Esophagus squamous epithelium (tissue), 5 donors: ENCODE measurements around the gene PEX7. TPM values are rescaled to one million over a fixed set of nuclear protein-coding genes. Genes with fewer than 3 reads are reported as not detected.
"Not testable (repeated sequence)": the region's sequence is repeated elsewhere in the genome, so short reads cannot be mapped to it uniquely, and the experiment has no call there.

Experiments used
- DNase-seq: peaks from one replicate; lab custom pipeline; 2025; lab: John Stamatoyannopoulos, UW
- H3K27ac ChIP-seq, 4 donors: fragments of 200-600 bp; sonication (generic); one replicate each; pipeline ENCODE4 v1.5.1; 2016 to 2019; ENCODE audit warnings: mild to moderate bottlenecking in 1 of 4
- H3K27me3 ChIP-seq, 4 donors: fragments of 200-600 bp; sonication (generic); 1 replicate in 3 of 4; 2 replicates in 1 of 4; pipeline versions ENCODE4 v1.5.1 to v1.6.0; 2017 to 2021; ENCODE audit warnings: antibody characterized with exemption in 1 of 4
- H3K36me3 ChIP-seq, 3 donors: fragments of 200-600 bp; sonication (generic); one replicate each; pipeline ENCODE4 v1.5.1; 2016 to 2019
- H3K4me1 ChIP-seq, 3 donors: fragments of 200-600 bp; sonication (generic); one replicate each; pipeline ENCODE4 v1.5.1; 2017 to 2019
- H3K4me3 ChIP-seq, 4 donors: fragments of 200-600 bp; sonication (generic); 1 replicate in 3 of 4; 2 replicates in 1 of 4; pipeline ENCODE4 v1.5.1; 2016 to 2019; ENCODE audit warnings: mild to moderate bottlenecking in 2 of 4, moderate library complexity in 1 of 4
- H3K9me3 ChIP-seq, 3 donors: fragments of 200-600 bp; sonication (generic); one replicate each; pipeline ENCODE4 v1.5.1; 2016 to 2019
- POLR2A ChIP-seq, 4 donors: fragments of 450-650 bp; IDR thresholded peaks; one replicate each; pipeline ENCODE4 v1.6.1; 2017; ENCODE audit warnings: antibody characterized with exemption in 4 of 4, mild to moderate bottlenecking in 4 of 4, moderate library complexity in 3 of 4
- WGBS, 2 donors: methylation state at CpG; one replicate each; pipeline ENCODE4 v1.1.5; 2018; 5-methylcytosine and 5-hydroxymethylcytosine counted together
- intact Hi-C: fragments of 100-400 bp; cut with DNase I; formaldehyde crosslinking; loops from one replicate; pipeline ENCODE4 v1.15.0; 2022
- total RNA-seq, 4 donors: library from RNA; depleted of rRNA; stranded (reverse); fragments of >200 nt; gene quantifications; one replicate each; pipeline ENCODE4 v1.1.0, GENCODE V29; 2016
- TF ChIP-seq, protein P1 (sequence below), 6 experiments: fragments of 450-650 bp in 4 of 6; fragments of 200-600 bp in 2 of 6; sonication (generic) in 2 of 6; IDR thresholded peaks; one replicate each; pipeline ENCODE4 v1.5.1; 2016 to 2019; ENCODE audit warnings: antibody characterized with exemption in 6 of 6, mild to moderate bottlenecking in 4 of 6, moderate library complexity in 4 of 6
- donor health status: DM: yes; HTN: yes; CAD: no.

PEX7 gene
- total RNA-seq, 4 donors from 2014 or later: 5.4 to 14.2 (median 11.8) TPM

DNA sequence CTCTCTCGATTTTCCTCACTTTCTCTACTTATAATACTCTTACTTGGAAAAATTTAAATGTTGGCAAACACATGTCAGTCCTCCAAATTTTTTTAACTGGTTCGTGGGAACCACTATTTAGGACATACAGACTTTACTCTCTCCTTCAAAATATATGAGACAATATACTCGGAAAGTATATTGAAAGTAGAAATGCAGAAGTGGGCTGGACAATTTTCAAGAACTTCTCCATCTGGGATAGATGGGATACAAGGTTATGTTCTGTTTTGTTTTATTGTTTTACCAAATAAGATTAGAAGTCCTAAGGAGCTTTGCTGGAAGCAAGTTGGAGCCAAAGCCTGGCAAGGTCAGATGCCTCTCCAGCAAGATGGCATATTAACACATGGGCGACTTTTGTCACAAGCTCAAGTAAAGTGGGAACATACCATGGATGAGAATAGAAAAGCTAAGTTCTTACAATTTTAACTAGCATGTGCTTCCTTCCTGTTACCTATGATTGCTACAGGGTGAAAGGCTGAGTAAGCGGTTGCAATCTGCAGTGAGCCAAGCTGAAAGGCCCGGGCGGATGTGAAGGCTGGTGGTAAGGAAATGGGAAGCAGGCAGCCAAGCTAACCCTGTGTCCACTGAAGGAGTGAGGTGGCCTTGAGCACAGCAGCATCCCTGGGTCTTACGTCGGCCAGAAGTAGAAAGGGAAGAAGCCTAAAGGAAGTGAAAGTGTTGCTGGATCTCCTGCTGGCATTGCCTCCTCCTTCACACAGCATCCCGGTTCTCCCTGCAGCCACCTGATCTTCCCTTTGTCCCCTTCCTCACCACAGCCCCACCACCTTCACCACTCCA, 37.3 kb upstream of the PEX7 start:
- H3K27ac ChIP-seq: peak overlapping the region; percentile 64 to 79 (median 74)
- no peak for DNase-seq
- peaks cover 36 to 99% (median 68%) of the 10 kb centered on the region in 3 donors for H3K4me1 ChIP-seq
- intact Hi-C loops: no loop called here
- no peak for TF ChIP-seq POLR2A (IDR thresholded peaks at IDR 0.05)
- TF ChIP-seq, protein P1, sequence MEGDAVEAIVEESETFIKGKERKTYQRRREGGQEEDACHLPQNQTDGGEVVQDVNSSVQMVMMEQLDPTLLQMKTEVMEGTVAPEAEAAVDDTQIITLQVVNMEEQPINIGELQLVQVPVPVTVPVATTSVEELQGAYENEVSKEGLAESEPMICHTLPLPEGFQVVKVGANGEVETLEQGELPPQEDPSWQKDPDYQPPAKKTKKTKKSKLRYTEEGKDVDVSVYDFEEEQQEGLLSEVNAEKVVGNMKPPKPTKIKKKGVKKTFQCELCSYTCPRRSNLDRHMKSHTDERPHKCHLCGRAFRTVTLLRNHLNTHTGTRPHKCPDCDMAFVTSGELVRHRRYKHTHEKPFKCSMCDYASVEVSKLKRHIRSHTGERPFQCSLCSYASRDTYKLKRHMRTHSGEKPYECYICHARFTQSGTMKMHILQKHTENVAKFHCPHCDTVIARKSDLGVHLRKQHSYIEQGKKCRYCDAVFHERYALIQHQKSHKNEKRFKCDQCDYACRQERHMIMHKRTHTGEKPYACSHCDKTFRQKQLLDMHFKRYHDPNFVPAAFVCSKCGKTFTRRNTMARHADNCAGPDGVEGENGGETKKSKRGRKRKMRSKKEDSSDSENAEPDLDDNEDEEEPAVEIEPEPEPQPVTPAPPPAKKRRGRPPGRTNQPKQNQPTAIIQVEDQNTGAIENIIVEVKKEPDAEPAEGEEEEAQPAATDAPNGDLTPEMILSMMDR (IDR thresholded peaks at IDR 0.05): no peak
- H3K36me3 ChIP-seq: no peaks in the 10 kb centered on the region
- H3K4me3 ChIP-seq: peak overlapping the region in 2 of 4 donors; percentile 9 to 32
- no peaks in the 10 kb centered on the region for H3K27me3 ChIP-seq
- no peaks in the 10 kb centered on the region for H3K9me3 ChIP-seq
- WGBS, 2 donors: 52 to 64% methylated on average over 8 to 9 of the region's 10 CpGs

DNA sequence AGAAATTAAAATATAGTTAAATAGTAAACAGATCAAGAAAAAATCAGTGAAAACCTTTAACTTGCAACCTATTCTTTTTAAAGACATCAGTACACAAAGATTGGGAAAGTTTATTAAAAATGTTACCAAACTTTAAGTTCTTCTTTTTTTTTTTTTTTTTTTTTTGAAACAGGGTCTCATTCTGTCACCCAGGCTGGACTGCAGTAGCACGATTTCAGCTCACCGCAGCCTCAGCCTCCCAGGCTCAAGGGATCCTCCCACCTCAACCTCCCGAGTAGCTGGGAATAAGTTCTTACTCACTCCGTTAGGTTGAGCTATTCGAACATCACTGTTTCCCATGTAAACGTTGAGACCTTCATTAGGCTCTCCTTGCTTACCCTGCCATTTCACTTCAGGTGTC, 35.7 kb upstream of the PEX7 start:
- intact Hi-C loops: no loop called here
- Histone ChIP-seq H3K4me3 (no peak overlapping the region), H3K4me1 (peaks cover 35 to 96% (median 67%) of the 10 kb centered on the region in 3 donors), H3K36me3 (no peaks in the 10 kb centered on the region), H3K27ac (peak overlapping the region in 3 of 4 donors; percentile 50 to 76 (median 71)), H3K27me3 (no peaks in the 10 kb centered on the region), H3K9me3 (no peaks in the 10 kb centered on the region)
- WGBS, 2 donors: 86 to 89% methylated on average over 6 of the region's 6 CpGs
- no peak for DNase-seq
- no peak for TF ChIP-seq POLR2A (IDR thresholded peaks at IDR 0.05)
- TF ChIP-seq, protein P1 (IDR thresholded peaks at IDR 0.05): no peak

DNA sequence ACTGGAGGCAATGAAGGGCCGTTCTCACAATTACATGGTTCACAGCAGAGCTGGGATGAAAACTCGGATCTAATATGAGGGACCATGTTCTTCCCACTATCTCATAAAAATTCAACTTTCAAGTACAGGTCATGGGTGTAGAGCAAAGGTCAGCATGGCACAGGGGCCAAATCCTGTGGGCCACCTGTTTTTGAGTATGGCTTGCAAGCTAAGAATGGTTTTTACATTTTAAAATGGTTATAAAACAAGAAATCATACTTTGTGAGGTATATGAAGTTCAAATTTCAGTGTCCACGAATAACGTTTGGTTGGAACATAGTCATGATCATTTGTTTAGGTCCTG, 34.7 kb upstream of the PEX7 start:
- no peaks in the 10 kb centered on the region for H3K36me3 ChIP-seq
- DNase-seq: no peak
- 45 to 72% methylated on average over 3 to 4 of the region's 4 CpGs for WGBS, 2 donors
- H3K27me3 ChIP-seq: no peaks in the 10 kb centered on the region
- no peak for TF ChIP-seq POLR2A (IDR thresholded peaks at IDR 0.05)
- TF ChIP-seq, protein P1 (IDR thresholded peaks at IDR 0.05): no peak
- H3K4me1 ChIP-seq: peaks cover 31 to 85% (median 57%) of the 10 kb centered on the region in 3 donors
- no peaks in the 10 kb centered on the region for H3K9me3 ChIP-seq
- intact Hi-C loops: no loop called here
- peak overlapping the region; percentile 35 to 76 (median 62) for H3K27ac ChIP-seq
- peak overlapping the region in 1 of 4 donors; percentile 96 for H3K4me3 ChIP-seq

DNA sequence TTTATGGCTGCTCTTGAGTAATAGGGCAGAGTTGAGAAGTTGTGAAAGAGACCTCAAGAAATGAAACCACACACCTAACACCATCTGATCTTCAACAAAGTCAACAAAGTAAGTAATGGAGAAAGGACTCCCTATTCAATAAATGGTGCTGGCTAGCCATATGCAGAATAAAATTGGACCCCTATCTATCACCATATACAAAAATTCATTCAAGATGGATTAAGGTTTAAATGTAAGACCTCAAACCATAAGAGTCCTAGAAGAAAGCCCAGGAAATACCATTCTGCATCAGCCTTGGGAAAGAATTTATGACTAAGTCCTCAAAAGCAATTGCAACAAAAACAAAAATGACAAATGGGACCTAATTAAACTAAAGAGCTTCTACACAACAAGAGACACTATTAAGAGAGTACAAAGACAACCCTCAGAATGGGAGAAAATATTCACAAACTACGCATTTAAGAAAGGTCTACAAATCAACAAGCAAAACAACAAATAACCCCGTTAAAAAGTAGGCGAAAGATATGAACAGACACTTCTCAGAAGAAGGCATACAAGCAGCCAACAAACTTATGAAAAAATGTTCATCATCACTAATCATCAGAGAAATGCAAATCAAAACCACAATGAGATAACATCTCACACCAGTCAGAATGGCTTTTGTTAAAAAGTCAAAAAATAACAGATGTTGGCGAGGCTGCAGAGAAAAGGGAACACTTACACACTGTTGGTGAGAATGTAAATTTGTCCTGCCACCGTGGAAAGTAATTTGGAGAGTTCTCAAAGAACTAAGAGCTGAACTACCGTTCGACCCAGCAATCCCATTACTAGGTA, 34.1 kb upstream of the PEX7 start:
- intact Hi-C loops: no loop called here
- Histone ChIP-seq H3K27me3 (no peaks in the 10 kb centered on the region), H3K4me1 (peaks cover 30 to 83% (median 53%) of the 10 kb centered on the region in 3 donors), H3K36me3 (no peaks in the 10 kb centered on the region), H3K9me3 (no peaks in the 10 kb centered on the region), H3K27ac (peak overlapping the region; percentile 35 to 76 (median 62)), H3K4me3 (peak overlapping the region in 1 of 4 donors; percentile 96)
- TF ChIP-seq, protein P1 (IDR thresholded peaks at IDR 0.05): no peak
- peak in 1 of 4 donors; percentile 28 for TF ChIP-seq POLR2A (IDR thresholded peaks at IDR 0.05)
- DNase-seq: no peak
- 59 to 62% methylated on average over 7 of the region's 7 CpGs for WGBS, 2 donors

DNA sequence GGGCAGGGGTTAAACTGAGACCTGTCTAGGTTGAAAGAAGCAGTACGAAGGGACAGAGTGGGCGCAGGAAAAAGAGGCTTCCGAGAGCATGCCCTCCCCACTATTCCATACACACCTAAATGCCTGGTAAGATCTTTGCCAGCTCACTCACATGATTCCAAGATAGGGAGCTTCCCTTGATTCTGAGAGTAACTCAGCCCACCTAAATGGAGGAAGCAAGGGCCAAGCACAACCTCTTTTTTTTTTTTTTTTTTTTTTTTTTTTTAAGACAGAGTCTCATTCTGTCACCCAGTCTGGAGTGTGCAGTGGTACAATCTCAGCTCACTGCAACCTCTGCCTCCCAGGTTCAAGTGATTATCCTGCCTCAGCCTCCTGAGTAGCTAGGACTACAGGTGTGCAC, 33.0 kb upstream of the PEX7 start:
- intact Hi-C loops, H3K9me3 ChIP-seq, H3K36me3 ChIP-seq, DNase-seq, H3K27me3 ChIP-seq: not testable (repeated sequence)
- H3K4me3 ChIP-seq: peak overlapping the region in 3 of 4 donors; percentile 90 to 97 (median 96)
- peaks cover 19 to 79% (median 45%) of the 10 kb centered on the region in 3 donors for H3K4me1 ChIP-seq
- peak overlapping the region in 3 of 4 donors; percentile 71 to 96 (median 93) for H3K27ac ChIP-seq
- WGBS, 2 donors: 84% methylated on average over 3 of the region's 3 CpGs
